ENCODE data around the gene CMTM7. TPM values are rescaled to one million over a fixed set of nuclear protein-coding genes. Genes with fewer than 3 reads are reported as not detected.
A peak's percentile ranks its signal among the peaks of the same experiment; 100 is the strongest.

The CMTM7 gene
- total RNA-seq, 1 donor = 8.2 TPM

DNA sequence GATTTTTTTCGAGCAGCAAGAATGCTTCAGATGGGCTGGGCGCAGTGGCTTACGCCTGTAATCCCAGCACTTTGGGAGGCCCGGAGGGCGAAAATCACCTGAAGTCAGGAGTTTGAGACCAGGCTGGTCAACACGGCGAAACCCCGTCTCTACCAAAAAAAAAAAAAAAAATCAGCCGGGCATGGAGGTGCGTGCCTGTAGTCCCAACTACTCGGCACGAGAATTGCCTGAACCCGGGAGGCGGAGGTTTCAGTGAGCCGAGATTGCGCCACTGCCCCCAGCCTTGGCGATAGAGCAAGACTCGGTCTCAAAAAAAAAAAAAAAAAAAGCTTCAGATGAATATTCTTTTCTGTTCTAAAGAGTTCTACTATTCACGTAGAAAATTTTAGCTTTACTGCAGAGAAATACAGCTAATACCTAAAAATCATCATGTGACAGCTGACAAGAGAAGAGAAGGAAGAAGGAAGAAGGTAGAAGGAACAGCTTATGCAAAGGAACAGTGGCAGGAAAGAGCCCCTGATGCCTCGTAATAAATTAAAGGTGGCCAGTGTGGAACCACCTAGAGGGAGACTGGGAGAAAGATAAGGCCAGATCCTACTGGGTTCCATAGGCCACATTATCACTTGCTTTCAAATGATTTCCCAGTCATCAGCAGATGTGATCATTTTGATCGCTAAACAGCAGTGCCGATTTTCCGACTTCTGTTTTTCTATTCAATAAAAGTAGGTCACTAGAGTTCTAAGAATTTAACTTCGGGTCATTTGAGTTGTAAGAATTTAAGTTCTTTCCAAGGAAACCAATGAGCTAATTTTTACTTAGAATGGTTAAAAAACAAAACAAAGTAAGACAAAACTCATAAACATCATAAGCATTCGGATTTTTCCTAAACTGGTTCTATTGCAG, 109.5 kb downstream of the CMTM7 start:
- H3K4me3 ChIP-seq (ENCODE audit: low read depth, low read length) = peak overlapping the region; percentile 88
- TF ChIP-seq, protein P1, sequence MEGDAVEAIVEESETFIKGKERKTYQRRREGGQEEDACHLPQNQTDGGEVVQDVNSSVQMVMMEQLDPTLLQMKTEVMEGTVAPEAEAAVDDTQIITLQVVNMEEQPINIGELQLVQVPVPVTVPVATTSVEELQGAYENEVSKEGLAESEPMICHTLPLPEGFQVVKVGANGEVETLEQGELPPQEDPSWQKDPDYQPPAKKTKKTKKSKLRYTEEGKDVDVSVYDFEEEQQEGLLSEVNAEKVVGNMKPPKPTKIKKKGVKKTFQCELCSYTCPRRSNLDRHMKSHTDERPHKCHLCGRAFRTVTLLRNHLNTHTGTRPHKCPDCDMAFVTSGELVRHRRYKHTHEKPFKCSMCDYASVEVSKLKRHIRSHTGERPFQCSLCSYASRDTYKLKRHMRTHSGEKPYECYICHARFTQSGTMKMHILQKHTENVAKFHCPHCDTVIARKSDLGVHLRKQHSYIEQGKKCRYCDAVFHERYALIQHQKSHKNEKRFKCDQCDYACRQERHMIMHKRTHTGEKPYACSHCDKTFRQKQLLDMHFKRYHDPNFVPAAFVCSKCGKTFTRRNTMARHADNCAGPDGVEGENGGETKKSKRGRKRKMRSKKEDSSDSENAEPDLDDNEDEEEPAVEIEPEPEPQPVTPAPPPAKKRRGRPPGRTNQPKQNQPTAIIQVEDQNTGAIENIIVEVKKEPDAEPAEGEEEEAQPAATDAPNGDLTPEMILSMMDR (IDR thresholded peaks at IDR 0.05; ENCODE audit: insufficient read depth, low read depth, low read length) = no peak
- peak; percentile 34 for DNase-seq (ENCODE audit: low read depth)

DNA sequence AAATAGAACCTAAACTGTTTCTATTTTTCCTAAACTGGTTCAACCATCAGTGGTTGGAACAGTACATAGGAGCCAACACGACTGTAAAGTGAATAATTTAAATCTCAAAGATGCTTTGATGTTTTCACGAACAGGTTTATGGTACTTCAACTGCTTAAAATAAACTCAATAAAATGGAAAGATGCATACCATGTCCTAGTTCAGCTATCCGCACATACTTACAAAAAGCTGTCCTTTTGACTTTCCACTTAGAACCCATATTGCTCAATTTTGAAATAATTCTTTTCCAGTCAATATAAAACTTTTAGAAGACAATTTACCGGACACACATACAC, 110.1 kb downstream of the CMTM7 start:
- H3K4me3 ChIP-seq (ENCODE audit: low read depth, low read length) = peak overlapping the region; percentile 88
- DNase-seq (ENCODE audit: low read depth) = no peak
- TF ChIP-seq, protein P1 (IDR thresholded peaks at IDR 0.05; ENCODE audit: insufficient read depth, low read depth, low read length) = no peak

DNA sequence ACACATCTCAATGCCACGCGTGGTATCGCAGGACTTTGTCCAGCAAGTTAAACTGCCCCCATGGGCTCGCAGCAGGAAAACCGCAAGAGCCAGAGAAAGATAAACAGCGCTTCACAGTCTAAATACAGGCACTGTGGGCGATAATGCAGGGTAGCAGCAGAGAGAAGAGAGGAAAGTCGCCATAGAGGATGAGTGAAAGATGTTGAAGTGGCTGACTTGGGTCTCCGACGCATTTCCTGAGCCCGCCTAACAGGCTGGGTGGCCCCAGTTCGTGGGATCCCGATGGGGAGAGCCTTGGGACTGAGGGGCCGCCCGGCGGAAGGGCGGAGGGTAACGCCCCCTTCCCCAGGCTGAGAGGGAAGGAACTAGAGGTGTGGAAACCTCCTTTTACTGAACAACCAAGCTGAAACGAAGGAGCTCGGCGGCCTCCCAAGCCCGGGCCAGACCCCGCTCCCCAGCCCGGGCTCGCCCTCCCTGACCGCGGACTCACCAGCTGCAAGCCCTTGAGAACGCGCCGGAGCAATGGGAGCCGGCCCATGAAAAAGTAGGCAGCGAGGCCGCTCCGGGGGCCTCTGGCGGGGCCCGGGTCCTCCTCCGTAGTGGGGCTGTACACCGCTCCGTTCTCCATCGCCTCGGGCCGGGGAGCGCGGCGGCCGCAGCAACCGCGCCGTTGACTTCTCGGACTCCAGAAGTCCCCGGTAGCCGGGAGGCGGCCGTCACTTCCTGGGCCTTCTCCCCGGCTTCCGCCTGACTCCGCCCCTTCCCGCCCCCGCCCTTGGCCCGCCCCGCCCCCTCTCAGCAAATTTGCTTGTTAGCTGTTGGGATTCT, 110.7 kb downstream of the CMTM7 start, which contains the start of gene CMTM6:
CMTM6 (minus strand) TSS at position 735 of the 828 bp plus-strand sequence; CDS start at position 628, 107 bp downstream.
- peak; percentile 86 for DNase-seq (ENCODE audit: low read depth)
- H3K4me3 ChIP-seq (ENCODE audit: low read depth, low read length) = peak within 1 kb of the TSS; percentile 88
- TF ChIP-seq, protein P1 (IDR thresholded peaks at IDR 0.05; ENCODE audit: insufficient read depth, low read depth, low read length) = no peak

DNA sequence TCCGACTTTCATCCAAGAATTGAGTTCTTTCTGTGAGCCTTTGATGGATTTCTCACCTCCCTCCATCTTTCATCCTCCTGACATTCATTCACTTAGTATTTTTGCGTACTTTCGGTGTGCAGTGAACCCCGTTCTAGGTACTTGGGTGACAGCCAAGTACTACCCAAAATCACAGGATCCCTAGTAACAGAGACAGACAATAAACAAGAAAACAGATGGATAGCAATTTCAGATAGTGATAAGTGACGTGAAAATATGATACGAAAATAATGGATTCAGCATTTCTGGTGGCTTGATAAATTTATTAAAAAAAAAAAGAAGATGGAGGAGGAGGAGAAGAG, 111.3 kb downstream of the CMTM7 start:
- TF ChIP-seq, protein P1 (IDR thresholded peaks at IDR 0.05; ENCODE audit: insufficient read depth, low read depth, low read length) = no peak
- H3K4me3 ChIP-seq (ENCODE audit: low read depth, low read length) = peak overlapping the region; percentile 88
- no peak for DNase-seq (ENCODE audit: low read depth)

Other genes starting within 250 kb of the CMTM7 start
- gene CMTM8, start 153.2 kb upstream of the CMTM7 start, total RNA-seq = not detected in 2 replicates
- 72.8 and 119 TPM in 2 replicates for gene CMTM6, start 111.0 kb downstream of the CMTM7 start, total RNA-seq
- gene DYNC1LI1, start 179.0 kb downstream of the CMTM7 start, total RNA-seq = 32.2 and 50.1 TPM in 2 replicates

All from fibroblast of villous mesenchyme (primary cell).